ENCODE data around the gene SMAD5. TPM values are rescaled to one million over a fixed set of nuclear protein-coding genes. Genes with fewer than 3 reads are reported as not detected.

The SMAD5 gene
- total RNA-seq, 1 donor from 2014 or later, result 102 TPM

- Histone ChIP-seq H3K4me3 (no peak overlapping the region), H3K79me2 (ENCODE audit: low read depth) (no peaks in the 10 kb centered on the region), H3K4me2 (no peak overlapping the region), H3K27me3 (peaks cover 20% of the 10 kb centered on the region), H3K36me3 (no peaks in the 10 kb centered on the region), H3K9ac (no peak overlapping the region), H3K4me1 (peaks cover 25% of the 10 kb centered on the region), H3K27ac (no peak overlapping the region), H2AFZ (replicated peaks) (no peak overlapping the region), H3K9me3 (ENCODE audit: low read depth) (no peaks in the 10 kb centered on the region), H3F3A (ENCODE audit: low read depth) (peaks cover 18% of the 10 kb centered on the region), H4K20me1 (ENCODE audit: low read depth) (no peaks in the 10 kb centered on the region)
- no peaks in the 10 kb centered on the region for H3K9me3 Mint-ChIP-seq
- DNase-seq (ENCODE audit: low spot score), result no peak
- H3K27ac Mint-ChIP-seq, result no peak overlapping the region
- no peaks in the 10 kb centered on the region for H3K36me3 Mint-ChIP-seq
- peaks cover 10% of the 10 kb centered on the region for H3K27me3 Mint-ChIP-seq (ENCODE audit: insufficient read depth, low read depth)
- peaks cover 33% of the 10 kb centered on the region for H3K4me1 Mint-ChIP-seq
- no peak overlapping the region for H3K4me3 Mint-ChIP-seq
- TF ChIP-seq CTCF (IDR thresholded peaks at IDR 0.05) (no peak), EZH2 (IDR thresholded peaks at IDR 0.05) (no peak), EZH2phosphoT487 (IDR thresholded peaks at IDR 0.05) (no peak)
Measured at GRCh38 chr5:136198453-136198852, 65.8 kb downstream of the SMAD5 start.

- Histone ChIP-seq H2AFZ (replicated peaks) (no peak overlapping the region), H3F3A (ENCODE audit: low read depth) (peaks cover 25% of the 10 kb centered on the region), H3K79me2 (ENCODE audit: low read depth) (no peaks in the 10 kb centered on the region), H3K36me3 (no peaks in the 10 kb centered on the region), H3K9me3 (ENCODE audit: low read depth) (no peaks in the 10 kb centered on the region), H3K27me3 (peaks cover 11% of the 10 kb centered on the region), H3K27ac (no peak overlapping the region), H4K20me1 (ENCODE audit: low read depth) (no peaks in the 10 kb centered on the region), H3K4me3 (no peak overlapping the region), H3K4me1 (peaks cover 27% of the 10 kb centered on the region), H3K4me2 (no peak overlapping the region), H3K9ac (no peak overlapping the region)
- Mint-ChIP-seq H3K27me3 (ENCODE audit: insufficient read depth, low read depth) (peaks cover 3% of the 10 kb centered on the region), H3K9me3 (no peaks in the 10 kb centered on the region), H3K27ac (no peak overlapping the region), H3K36me3 (no peaks in the 10 kb centered on the region), H3K4me3 (no peak overlapping the region), H3K4me1 (peaks cover 33% of the 10 kb centered on the region)
- no peak for DNase-seq (ENCODE audit: low spot score)
- TF ChIP-seq EZH2phosphoT487 (IDR thresholded peaks at IDR 0.05) (no peak), CTCF (IDR thresholded peaks at IDR 0.05) (no peak), EZH2 (IDR thresholded peaks at IDR 0.05) (no peak)
Measured at GRCh38 chr5:136199408-136199807, 66.8 kb downstream of the SMAD5 start.

GRCh38 chr5:136200130-136200529 is 67.5 kb downstream of the SMAD5 start:
- Histone ChIP-seq H3K27me3 (peaks cover 3% of the 10 kb centered on the region), H4K20me1 (ENCODE audit: low read depth) (no peaks in the 10 kb centered on the region), H3K9me3 (ENCODE audit: low read depth) (no peaks in the 10 kb centered on the region), H3K4me2 (no peak overlapping the region), H3K9ac (no peak overlapping the region), H3K4me3 (no peak overlapping the region), H3K4me1 (peaks cover 27% of the 10 kb centered on the region), H3F3A (ENCODE audit: low read depth) (peaks cover 25% of the 10 kb centered on the region), H3K79me2 (ENCODE audit: low read depth) (no peaks in the 10 kb centered on the region), H3K27ac (no peak overlapping the region), H2AFZ (replicated peaks) (no peak overlapping the region), H3K36me3 (no peaks in the 10 kb centered on the region)
- TF ChIP-seq EZH2 (IDR thresholded peaks at IDR 0.05) (no peak), CTCF (IDR thresholded peaks at IDR 0.05) (no peak), EZH2phosphoT487 (IDR thresholded peaks at IDR 0.05) (no peak)
- DNase-seq (ENCODE audit: low spot score), result no peak
- no peaks in the 10 kb centered on the region for H3K36me3 Mint-ChIP-seq
- no peak overlapping the region for H3K4me3 Mint-ChIP-seq
- no peaks in the 10 kb centered on the region for H3K9me3 Mint-ChIP-seq
- peaks cover 3% of the 10 kb centered on the region for H3K27me3 Mint-ChIP-seq (ENCODE audit: insufficient read depth, low read depth)
- H3K4me1 Mint-ChIP-seq, result peaks cover 33% of the 10 kb centered on the region
- no peak overlapping the region for H3K27ac Mint-ChIP-seq

Measured in neural progenitor cell (in vitro differentiated cells).